NCI-H748 (cell line): ENCODE measurements around the gene FFAR3.
"Not testable (repeated sequence)": the region's sequence is repeated elsewhere in the genome, so short reads cannot be mapped to it uniquely, and the experiment has no call there.

Experiments
- DNase-seq: peaks from one replicate; lab custom pipeline; 2025; ENCODE audit not compliant: unreplicated experiment; lab: John Stamatoyannopoulos, UW

FFAR3 gene

DNA sequence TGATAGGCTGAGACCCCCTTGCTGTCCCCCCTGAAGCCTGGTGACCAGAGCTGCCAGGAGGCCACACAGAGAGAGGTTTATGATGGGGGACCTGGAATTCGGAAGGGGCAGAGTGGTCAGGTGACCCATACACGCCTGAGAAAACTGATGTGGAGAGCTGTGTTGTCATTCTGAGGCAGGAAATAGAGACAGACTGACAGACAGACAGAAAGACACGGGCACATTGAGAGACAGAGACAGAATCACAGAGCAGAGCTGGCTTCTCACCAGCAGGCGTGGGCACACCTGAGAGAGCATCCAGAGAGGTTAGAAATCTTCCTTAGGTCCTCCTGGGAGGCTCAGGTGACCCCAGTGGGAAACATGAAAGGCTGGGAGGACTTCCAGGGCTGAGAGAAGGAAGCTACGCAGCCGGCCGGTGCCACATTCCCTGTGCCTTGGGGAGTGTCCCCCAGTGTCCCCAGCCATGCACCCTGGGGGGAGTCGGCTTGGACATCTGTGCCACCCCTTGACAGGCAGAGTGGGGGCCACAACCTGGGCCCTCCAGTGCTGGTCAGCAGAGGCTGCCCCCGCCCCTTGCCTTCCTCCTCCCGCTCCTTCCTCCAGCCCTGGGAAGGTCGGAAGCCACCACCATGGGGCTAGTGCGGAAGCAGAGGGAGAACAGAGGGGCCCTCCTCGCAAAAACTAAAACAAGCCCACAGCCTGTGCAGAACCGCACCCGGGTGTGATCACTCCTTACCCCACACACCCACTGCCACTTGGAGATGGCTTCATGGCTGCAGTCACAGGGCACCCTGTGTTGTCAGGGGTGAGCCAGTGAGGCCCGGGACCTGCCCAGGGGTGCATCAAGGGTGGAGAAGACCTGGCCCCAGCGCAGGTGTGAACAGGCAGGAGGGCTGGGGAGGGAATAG, 8.4 kb upstream of the FFAR3 start:
- no peak for DNase-seq

DNA sequence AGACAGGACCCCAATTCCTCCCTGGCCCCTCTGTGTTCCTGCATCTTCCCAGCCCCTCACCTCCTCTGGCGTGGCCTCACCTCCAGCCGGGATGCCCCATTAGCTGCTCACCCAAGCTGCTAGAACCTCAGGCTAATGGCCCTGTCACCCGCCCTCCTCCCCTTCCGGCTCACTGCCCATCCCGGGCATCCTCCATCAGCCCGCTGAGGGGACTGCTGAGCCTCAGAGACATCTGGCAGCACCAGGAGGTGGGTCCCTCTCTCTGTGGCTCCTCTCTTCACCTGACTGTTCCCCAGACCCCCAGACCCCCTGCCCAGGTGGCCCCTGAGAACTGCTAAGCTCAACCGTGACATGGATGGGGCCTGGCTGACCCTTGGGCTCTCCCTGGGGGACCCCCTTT, 7.7 kb upstream of the FFAR3 start:
- DNase-seq, result no peak

DNA sequence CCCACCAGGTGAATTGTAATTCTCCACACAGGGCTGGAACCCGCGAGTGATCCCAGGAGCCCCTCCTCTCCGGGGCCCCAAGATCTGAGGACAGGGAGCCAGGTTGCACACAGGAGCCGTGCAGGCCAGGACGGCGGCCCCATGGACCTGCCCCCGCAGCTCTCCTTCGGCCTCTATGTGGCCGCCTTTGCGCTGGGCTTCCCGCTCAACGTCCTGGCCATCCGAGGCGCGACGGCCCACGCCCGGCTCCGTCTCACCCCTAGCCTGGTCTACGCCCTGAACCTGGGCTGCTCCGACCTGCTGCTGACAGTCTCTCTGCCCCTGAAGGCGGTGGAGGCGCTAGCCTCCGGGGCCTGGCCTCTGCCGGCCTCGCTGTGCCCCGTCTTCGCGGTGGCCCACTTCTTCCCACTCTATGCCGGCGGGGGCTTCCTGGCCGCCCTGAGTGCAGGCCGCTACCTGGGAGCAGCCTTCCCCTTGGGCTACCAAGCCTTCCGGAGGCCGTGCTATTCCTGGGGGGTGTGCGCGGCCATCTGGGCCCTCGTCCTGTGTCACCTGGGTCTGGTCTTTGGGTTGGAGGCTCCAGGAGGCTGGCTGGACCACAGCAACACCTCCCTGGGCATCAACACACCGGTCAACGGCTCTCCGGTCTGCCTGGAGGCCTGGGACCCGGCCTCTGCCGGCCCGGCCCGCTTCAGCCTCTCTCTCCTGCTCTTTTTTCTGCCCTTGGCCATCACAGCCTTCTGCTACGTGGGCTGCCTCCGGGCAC, 6.7 kb upstream of the FFAR3 start:
- DNase-seq, result no peak

DNA sequence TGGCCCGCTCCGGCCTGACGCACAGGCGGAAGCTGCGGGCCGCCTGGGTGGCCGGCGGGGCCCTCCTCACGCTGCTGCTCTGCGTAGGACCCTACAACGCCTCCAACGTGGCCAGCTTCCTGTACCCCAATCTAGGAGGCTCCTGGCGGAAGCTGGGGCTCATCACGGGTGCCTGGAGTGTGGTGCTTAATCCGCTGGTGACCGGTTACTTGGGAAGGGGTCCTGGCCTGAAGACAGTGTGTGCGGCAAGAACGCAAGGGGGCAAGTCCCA, 6.1 kb upstream of the FFAR3 start:
- DNase-seq, result no peak

DNA sequence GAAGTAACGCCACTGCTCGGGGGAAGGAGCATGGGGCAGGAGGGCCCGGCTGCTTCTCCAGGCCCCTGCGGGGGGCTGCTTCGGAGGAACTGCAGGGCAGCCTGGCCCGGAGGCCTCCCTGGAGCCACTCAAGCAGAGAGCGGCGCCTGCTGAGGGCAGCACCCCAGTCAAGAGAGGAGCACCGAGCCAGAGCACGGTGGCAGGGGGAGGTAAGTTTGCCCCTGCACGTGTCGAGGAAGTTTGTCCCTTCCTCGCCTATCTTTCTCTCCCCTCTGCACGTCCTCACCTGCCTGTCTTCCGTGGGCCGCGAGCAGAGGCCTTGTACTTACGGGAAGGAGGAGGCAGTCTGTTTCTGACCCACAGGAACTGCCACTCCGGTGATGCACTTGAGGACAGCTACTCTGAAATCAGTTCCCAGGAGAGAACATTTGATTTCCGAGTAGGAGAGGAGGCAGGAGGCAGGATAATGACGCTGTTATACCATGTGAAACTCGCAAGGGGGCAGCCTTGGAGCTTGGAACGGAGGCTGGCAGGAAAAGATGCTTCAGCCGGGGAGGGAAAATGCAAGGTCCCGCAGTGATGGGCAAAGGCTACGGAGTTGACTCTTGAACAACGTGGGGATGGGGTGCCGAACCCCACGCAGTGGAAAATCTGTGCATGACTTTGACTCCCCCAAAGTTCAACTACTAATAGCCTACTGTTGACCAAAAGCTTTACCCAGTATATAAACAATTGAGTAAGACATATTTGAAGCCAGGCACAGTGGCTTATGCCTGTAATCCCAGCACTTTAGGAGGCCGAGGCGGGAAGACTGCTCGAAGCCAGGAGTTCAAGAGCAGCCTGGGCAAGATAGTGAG, 5.6 kb upstream of the FFAR3 start:
- peak; percentile 73 for DNase-seq

DNA sequence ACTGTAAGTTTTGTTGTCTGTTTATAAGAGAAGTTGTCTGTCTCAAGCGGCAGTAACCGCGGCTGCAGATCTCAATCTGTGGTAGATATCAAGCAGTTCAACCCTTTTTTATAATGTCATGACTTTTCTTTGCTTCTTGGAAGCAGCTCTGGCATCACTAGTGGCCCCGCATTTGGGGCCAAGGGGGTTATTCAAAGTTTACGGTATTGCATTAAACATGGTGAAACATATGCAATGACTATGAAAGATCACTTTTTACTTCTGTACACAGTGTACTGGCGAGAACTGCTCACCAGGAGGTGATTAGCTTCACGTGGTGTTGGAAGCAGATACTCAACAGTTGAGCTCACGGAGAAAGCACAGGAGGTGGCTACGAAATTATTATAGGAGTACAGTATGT, 4.6 kb upstream of the FFAR3 start:
- DNase-seq, result no peak

DNA sequence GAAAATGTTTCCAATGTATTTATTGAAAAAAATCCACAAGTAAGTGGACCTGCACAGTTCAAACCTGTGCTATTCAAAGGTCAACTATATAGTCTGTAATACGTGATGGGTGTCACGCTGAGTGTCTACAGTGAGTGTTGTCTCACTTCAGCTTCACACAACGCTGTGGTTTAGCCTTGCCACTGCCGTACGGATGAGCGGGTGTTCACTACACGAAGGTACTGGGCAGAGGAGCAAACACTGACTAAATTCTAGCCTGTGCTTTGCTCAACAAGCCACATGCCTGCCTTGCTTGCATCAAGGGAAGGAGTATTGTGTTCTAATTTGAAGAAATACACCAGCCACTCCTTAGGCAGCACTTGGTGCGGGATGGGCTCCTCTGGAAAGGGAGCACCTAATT, 3.4 kb upstream of the FFAR3 start:
- DNase-seq, result no peak

DNA sequence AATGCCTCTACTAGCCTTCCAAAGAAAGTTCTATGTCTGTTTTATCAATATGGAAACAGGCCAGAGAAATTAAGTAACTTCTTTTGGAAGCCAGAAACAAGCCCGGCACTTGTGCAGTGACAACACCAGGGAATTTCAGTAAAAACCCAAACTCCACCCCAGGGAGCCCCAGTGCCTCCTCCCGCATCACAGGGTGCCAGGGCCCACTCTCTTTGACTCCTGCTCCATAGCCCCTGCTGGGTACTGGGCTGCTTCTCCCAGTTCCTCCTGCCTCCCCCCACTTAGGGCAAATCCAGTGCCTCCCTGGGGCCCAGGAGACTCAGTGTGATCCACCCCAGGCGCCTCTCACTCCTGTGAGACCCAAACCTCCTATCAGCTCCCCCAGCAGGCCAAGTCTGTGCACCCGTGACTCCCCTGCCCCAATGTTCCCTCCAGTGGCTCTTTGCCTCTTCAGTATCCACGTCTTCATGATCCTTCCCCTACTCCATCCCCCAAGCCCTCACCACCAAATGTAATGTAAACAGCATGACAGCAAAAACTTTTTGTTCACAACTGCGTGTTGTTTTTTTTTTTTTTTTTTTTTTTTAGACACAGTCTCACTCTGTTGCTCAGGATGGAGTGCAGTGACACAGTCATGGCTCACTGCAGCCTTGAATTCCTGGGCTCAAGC, 2.3 kb upstream of the FFAR3 start:
- DNase-seq, result no peak

DNA sequence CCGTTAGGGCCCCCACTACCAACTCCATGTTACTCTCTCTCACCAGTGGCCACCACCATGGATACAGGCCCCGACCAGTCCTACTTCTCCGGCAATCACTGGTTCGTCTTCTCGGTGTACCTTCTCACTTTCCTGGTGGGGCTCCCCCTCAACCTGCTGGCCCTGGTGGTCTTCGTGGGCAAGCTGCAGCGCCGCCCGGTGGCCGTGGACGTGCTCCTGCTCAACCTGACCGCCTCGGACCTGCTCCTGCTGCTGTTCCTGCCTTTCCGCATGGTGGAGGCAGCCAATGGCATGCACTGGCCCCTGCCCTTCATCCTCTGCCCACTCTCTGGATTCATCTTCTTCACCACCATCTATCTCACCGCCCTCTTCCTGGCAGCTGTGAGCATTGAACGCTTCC, 574 bp downstream of the FFAR3 start:
- not testable (repeated sequence) for DNase-seq

DNA sequence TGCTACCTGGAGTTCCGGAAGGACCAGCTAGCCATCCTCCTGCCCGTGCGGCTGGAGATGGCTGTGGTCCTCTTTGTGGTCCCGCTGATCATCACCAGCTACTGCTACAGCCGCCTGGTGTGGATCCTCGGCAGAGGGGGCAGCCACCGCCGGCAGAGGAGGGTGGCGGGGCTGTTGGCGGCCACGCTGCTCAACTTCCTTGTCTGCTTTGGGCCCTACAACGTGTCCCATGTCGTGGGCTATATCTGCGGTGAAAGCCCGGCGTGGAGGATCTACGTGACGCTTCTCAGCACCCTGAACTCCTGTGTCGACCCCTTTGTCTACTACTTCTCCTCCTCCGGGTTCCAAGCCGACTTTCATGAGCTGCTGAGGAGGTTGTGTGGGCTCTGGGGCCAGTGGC, 1.1 kb downstream of the FFAR3 start:
- not testable (repeated sequence) for DNase-seq

DNA sequence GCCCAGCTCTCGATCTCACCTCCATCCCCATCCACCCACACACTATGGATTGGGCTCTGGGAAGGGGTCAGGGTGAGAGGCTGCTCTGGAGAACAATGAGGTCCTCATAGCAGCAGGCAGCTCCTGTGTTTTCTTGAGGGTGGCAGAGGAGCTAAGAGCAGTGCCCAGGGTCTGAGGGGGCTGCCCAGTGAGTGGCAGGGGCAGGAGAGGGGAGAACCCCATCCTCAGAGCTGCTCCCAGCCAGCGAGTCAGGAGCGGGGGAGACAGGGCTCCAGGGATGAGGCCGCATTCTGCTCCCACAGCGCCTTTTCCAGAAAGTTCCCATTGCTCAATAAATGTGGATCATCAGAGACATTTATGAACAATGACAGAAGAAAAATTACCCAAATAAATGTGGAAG, 1.8 kb downstream of the FFAR3 start:
- not testable (repeated sequence) for DNase-seq

DNA sequence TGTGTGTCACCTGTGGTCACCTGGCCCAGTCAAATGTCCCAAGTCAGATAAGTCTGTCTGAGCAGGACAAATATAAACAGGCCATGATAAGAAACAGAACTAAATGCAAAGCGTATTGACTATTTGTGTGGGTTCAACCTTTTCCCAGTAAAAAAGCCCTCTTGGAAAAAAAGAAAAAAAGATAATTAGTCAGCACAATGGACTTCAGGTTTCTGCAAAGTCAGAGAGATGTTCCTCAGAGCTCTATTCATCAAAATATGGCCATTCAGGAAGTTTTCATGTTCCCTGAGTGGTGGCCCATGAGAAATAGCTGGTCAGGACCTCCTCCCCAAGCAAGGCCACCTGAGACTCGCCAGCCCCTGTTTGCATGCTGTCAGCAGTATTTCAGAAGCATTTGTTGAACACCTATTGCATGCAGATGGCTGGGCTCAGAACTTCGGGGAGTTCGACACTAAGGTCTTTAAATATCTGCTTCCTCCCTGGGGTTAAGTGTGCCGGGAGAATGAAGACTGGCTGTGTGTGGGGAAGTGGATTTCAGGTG, 2.7 kb downstream of the FFAR3 start:
- DNase-seq, result no peak

DNA sequence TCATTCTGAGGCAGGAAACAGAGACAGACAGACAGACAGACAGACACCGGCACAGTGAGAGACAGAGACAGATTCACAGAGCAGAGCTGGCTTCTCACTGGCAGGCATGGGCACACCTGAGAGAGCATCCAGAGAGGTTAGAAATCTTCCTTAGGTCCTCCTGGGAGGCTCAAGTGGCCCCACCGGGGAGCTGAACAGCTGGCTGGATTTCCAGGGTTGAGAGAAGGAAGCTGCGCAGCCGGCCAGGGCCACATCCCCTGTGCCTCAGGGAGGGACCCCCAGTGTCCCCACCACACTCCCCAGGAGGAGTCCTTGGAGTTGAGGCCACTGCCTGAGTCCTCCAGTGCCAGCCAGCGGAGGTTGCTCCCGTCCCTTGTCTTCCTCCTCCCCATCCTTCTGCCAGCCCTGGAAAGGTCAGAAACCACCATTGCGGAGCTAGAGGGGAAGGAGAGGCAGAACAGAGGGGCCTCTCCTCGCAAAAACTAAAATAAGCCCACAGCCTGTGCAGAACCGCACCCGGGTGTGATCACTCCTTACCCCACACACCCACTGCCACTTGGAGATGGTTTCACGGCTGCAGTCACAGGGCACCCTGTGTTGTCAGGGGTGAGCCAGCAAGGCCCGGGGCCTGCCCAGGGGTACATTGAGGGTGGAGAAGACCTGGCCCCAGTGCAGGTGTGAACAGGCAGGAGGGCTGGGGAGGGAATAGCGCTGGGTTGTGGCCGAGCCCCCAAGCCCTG, 4.2 kb downstream of the FFAR3 start:
- DNase-seq, result no peak

DNA sequence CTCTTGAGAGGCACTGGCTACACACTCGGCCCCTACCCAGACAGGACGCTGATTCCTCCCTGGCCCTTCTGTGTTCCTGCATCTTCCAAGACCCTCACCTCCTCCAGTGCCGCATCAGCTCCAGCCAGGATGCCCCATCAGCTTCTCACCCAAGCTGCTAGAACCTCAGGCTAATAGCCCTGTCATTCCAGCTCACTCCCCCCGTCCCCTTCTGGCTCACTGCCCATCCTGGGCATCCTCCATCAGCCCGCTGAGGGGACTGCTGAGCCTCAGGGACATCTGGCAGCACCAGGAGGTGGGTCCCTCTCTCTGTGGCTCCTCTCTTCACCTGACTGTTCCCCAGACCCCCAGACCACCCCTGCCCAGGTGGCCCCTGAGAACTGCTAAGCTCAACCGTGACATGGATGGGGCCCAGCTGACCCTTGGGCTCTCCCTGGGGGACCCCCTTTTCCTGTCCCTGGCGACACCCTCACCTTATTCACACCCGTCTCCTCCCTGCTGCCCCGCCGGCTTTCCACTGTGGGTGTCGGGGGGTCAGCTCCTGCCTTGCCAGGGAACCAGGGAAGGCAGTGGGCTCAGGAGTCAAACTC, 4.8 kb downstream of the FFAR3 start:
- DNase-seq, result no peak

DNA sequence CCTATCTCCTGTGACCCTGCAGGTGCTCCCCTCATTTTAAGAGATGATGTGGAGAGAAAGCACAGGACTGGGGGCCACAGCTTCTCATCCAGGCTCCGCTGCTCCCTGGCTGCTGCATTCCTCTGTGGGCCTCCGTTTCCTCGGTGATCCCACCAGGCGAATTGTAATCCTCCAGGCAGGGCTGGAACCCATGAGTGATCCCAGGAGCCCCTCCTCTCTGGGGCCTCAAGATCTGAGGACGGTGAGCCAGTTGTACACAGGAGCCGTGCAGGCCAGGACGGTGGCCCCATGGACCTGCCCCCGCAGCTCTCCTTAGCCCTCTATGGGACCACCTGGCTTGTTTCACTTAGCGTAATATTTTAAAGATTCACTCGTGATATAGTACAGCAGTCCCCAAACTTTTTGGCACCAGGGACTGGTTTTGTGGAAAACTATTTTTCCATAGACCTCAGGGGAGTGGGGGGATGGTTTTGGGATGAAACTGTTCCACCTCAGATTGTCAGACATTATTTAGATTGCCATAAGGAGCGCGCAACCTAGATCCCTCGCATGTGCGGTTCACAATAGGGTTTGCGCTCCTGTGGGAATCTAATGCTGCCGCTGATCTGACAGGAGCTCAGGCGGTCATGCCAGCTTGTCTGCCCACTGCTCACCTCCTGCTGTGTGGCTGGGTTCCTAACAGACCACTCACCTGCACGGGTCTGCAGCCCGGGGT, 5.6 kb downstream of the FFAR3 start:
- DNase-seq, result no peak

DNA sequence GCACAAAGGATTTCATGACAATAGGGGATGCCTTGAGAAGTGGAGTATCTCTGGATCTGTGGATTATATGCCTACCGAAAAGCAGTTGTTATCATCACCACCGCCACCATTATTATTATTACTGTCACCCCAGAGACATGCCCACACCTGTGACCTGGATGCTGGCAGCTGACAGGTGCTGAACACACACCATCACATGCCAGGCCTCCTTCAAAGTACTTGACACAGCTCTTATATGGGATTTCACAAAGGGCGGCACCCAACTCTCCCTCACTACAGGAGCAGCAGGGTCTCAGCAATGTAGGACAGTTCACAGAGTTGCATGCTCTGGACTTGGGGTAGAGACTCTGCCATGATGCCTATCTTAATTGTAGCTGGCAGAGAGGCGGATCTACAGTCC, 7.0 kb downstream of the FFAR3 start:
- no peak for DNase-seq

DNA sequence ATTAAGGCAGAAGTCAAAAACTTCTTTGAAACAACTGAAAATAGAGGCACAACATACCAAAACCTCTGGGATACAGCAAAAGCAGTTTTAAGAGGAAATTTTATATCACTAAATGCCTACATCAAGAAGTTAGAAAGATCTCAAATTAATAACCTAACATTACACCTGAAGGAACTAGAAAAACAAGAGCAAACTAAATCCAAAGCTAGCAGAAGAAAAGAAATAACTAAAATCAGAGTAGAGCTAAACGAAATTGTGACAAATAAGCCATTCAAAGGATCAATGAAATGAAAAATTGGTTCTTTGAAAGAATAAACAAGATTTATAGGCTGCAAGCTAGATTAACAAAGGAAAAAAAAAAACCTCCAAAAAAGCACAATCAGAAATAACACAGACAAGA, 10.1 kb downstream of the FFAR3 start:
- DNase-seq, result no peak

DNA sequence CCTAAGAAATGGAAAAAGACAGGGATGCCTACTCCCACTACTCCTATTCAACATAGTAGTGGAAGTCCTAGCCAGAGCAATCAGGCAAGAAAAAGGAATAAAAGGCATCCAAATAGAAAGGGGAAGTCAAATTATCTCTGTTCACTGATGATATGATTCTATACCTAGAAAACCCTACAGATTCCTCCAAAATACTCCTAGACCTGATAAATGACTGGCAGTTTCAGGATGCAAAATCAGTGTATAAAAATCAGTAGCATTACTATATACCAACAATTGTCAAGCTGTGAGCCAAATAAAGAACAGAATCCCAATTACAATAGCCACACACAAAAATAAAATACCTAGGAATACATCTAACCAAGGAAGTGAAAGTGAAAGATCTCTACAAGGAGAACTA, 11.3 kb downstream of the FFAR3 start:
- DNase-seq, result no peak

DNA sequence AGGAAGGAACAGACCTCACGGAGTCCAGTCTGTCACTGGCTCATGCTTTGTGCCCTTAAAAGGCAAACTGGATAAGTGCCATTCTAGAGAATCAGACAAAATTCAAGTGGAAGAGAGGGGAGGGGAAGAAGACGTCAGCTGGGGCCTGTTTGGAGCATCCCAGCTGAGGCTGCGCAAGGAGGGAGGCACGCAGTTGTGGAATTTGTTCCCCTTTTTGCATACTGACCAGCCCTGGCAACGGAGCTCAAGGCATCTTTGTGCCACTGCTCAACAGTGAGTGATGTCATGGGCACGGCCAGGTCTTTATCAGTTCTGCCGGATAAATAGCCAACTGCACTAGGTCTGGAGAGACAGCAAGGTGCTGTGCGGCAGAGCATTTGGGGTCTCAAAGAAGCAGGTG, 12.5 kb downstream of the FFAR3 start, which contains the start of gene GPR42:
GPR42 (plus strand) TSS at position 347 of the 400 bp plus-strand sequence. CDS start 292 bp downstream, outside the sequence.
- no peak for DNase-seq
